B cell (primary cell): ENCODE measurements around the gene CD2. TPM values are rescaled to one million over a fixed set of nuclear protein-coding genes. Genes with fewer than 3 reads are reported as not detected.

ENCODE experiments used
- ATAC-seq: fragments of 200-7000 bp; cut with Tn5 transposase; one replicate; pipeline ENCODE4 v1.10.0; 2021; ENCODE audit warnings: low read depth, mild to moderate bottlenecking, moderate number of reproducible peaks, moderate library complexity
- CTCF ChIA-PET: fragments of 350-600 bp; sonication (Branson Sonifier 250); formaldehyde crosslinking; loops from one replicate; lab custom pipeline; 2021; ENCODE audit warnings: antibody characterized with exemption, inconsistent platforms; lab: Charles Lee
- POLR2A ChIA-PET: fragments of 350-600 bp; sonication (Branson Sonifier 250); formaldehyde crosslinking; loops from one replicate; lab custom pipeline; 2021; ENCODE audit warnings: antibody characterized with exemption; lab: Charles Lee
- DNase-seq: peaks from one replicate; pipeline ENCODE4 v3.0.0; 2013
- H2AFZ ChIP-seq: 2 replicates; pipeline ENCODE4 v1.6.1; 2012; ENCODE audit warnings: mild to moderate bottlenecking, low read depth, low read length; ENCODE audit not compliant: insufficient read depth, poor library complexity, severe bottlenecking
- H3K27ac ChIP-seq, 2 donors: 1 replicate in 1 of 2; 2 replicates in 1 of 2; pipeline ENCODE4 v1.5.1; 2012 to 2013; ENCODE audit warnings: low read length in 2 of 2, mild to moderate bottlenecking in 2 of 2, moderate library complexity in 1 of 2
- H3K27me3 ChIP-seq, 4 experiments: fragments of 200-600 bp in 1 of 4; sonication (generic) in 1 of 4; replicated peaks in 1 of 4; 1 replicate in 2 of 4; 2 replicates in 2 of 4; pipeline versions ENCODE4 v1.6.1 to v1.7.0; 2013 to 2016; ENCODE audit warnings: low read length in 3 of 4, mild to moderate bottlenecking in 2 of 4, mixed read lengths in 1 of 4, moderate library complexity in 1 of 4; ENCODE audit not compliant: insufficient read depth in 4 of 4, control insufficient read depth in 3 of 4; ENCODE audit errors: control extremely low read depth in 1 of 4
- H3K36me3 ChIP-seq, 2 experiments: replicated peaks in 1 of 2; 1 replicate in 1 of 2; 2 replicates in 1 of 2; pipeline versions ENCODE4 v1.6.1 to v1.7.1; 2013; ENCODE audit warnings: low read length in 1 of 2; ENCODE audit not compliant: insufficient read depth in 2 of 2, control insufficient read depth in 1 of 2; ENCODE audit errors: control extremely low read depth in 1 of 2, extremely low read depth in 1 of 2
- H3K4me1 ChIP-seq, 2 donors: fragments of 200-600 bp in 1 of 2; sonication (generic) in 1 of 2; 1 replicate in 1 of 2; 2 replicates in 1 of 2; pipeline versions ENCODE4 v1.5.1 to v1.6.1; 2013 to 2017; ENCODE audit warnings: low read length in 2 of 2; ENCODE audit not compliant: control insufficient read depth in 2 of 2, insufficient read depth in 2 of 2
- H3K4me2 ChIP-seq: replicated peaks from 2 replicates; pipeline ENCODE3; 2012; ENCODE audit warnings: mild to moderate bottlenecking, low read depth, low read length; ENCODE audit not compliant: poor library complexity, severe bottlenecking
- H3K4me3 ChIP-seq, 5 experiments: fragments of 200-600 bp in 1 of 5; sonication (generic) in 1 of 5; 1 replicate in 3 of 5; 2 replicates in 2 of 5; pipeline versions ENCODE4 v1.5.1 to v1.7.0; 2011 to 2016; ENCODE audit warnings: low read length in 4 of 5, mild to moderate bottlenecking in 4 of 5, low read depth in 2 of 5, control low read depth in 1 of 5, moderate library complexity in 1 of 5; ENCODE audit not compliant: insufficient read depth in 1 of 5; ENCODE audit errors: control extremely low read depth in 1 of 5, extremely low read depth in 1 of 5
- H3K79me2 ChIP-seq: fragments of 200-600 bp; sonication (generic); one replicate; pipeline ENCODE4 v1.6.0; 2016; ENCODE audit warnings: low read length; ENCODE audit not compliant: control insufficient read depth, insufficient read depth
- H3K9ac ChIP-seq: fragments of 200-600 bp; sonication (generic); 2 replicates; pipeline ENCODE4 v1.6.1; 2017; ENCODE audit warnings: mild to moderate bottlenecking, low read length, moderate library complexity
- H3K9me3 ChIP-seq, 3 donors: one replicate each; pipeline versions ENCODE4 v1.6.1 to v1.7.1; 2013; ENCODE audit warnings: low read length in 2 of 3; ENCODE audit not compliant: control insufficient read depth in 2 of 3, insufficient read depth in 1 of 3; ENCODE audit errors: control extremely low read depth in 1 of 3
- H4K20me1 ChIP-seq: 2 replicates; pipeline ENCODE4 v1.6.0; 2012; ENCODE audit warnings: mild to moderate bottlenecking, low read length; ENCODE audit not compliant: insufficient read depth, control insufficient read depth, poor library complexity, severe bottlenecking
- H3K27ac Mint-ChIP-seq: one replicate; pipeline ENCODE4 v1.8.0; 2021; ENCODE audit warnings: mixed read lengths
- H3K27me3 Mint-ChIP-seq: one replicate; pipeline ENCODE4 v1.8.0; 2021; ENCODE audit warnings: mixed read lengths
- H3K4me1 Mint-ChIP-seq: one replicate; pipeline ENCODE4 v1.8.0; 2021; ENCODE audit warnings: mixed read lengths
- H3K4me3 Mint-ChIP-seq: one replicate; pipeline ENCODE4 v1.8.0; 2021; ENCODE audit warnings: mixed read lengths
- H3K9me3 Mint-ChIP-seq: one replicate; pipeline ENCODE4 v1.8.0; 2022; ENCODE audit warnings: mixed read lengths; ENCODE audit not compliant: insufficient read depth
- CTCF ChIP-seq: fragments of 200-600 bp; IDR thresholded peaks from one replicate; pipeline ENCODE4 v1.8.0; 2022; ENCODE audit warnings: antibody characterized with exemption, mild to moderate bottlenecking
- EZH2 ChIP-seq: IDR thresholded peaks from 2 replicates; pipeline ENCODE4 v1.6.1; 2012; ENCODE audit warnings: borderline replicate concordance, low read depth, mild to moderate bottlenecking, moderate library complexity, low read length; ENCODE audit not compliant: insufficient read depth, poor library complexity, severe bottlenecking
- WGBS: methylation state at CpG from one replicate; pipeline ENCODE4 v1.1.5; 2013; ENCODE audit warnings: missing lambda C conversion rate; ENCODE audit not compliant: insufficient coverage; 5-methylcytosine and 5-hydroxymethylcytosine counted together
- intact Hi-C: fragments of 100-400 bp; cut with micrococcal nuclease; formaldehyde crosslinking; loops from one replicate; pipeline ENCODE4 v1.10.0; 2022
- polyA plus RNA-seq: library from polyadenylated mRNA; depleted of rRNA; stranded (reverse); fragments of >200 nt; gene quantifications from 2 replicates; pipeline ENCODE4 v1.2.3, GENCODE V29; 2012
- total RNA-seq, 2 donors: library from RNA; stranded (reverse); fragments of 120-200 nt in 1 of 2; gene quantifications; 1 replicate in 1 of 2; 2 replicates in 1 of 2; pipeline versions ENCODE4 v1.2.3 to v1.2.4, GENCODE V29; 2013 to 2022

The CD2 gene
- total and polyA plus RNA-seq, 2 donors (not counting 1 experiment from before 2014, with no cell fraction given) = 0.52 to 0.74 TPM

GRCh38 chr1:116814926-116815723 lies 60.9 kb downstream of the CD2 start:
- H3K27ac ChIP-seq = no peak overlapping the region
- no peak overlapping the region for H2AFZ ChIP-seq
- ChIA-PET POLR2A (no interaction called here), CTCF (interaction anchor here (4.1 kb wide), 1 partner anchor 77 kb away, joined by 32 read pairs; no protein-coding TSS in a partner anchor)
- intact Hi-C loops = no loop called here
- peaks cover 4% of the 10 kb centered on the region for H3K9me3 Mint-ChIP-seq
- no peak overlapping the region for H3K4me3 ChIP-seq
- no peak overlapping the region for H3K9ac ChIP-seq
- H3K36me3 ChIP-seq = no peaks in the 10 kb centered on the region
- DNase-seq (no peak), ATAC-seq (no peak)
- peaks cover 2% of the 10 kb centered on the region for H3K4me1 Mint-ChIP-seq
- H3K9me3 ChIP-seq = peaks cover 0 to 3% (median 2%) of the 10 kb centered on the region in 3 donors
- no peaks in the 10 kb centered on the region for H3K79me2 ChIP-seq
- H4K20me1 ChIP-seq = no peaks in the 10 kb centered on the region
- H3K27me3 Mint-ChIP-seq = no peaks in the 10 kb centered on the region
- H3K27ac Mint-ChIP-seq = no peak overlapping the region
- no peak overlapping the region for H3K4me3 Mint-ChIP-seq
- H3K4me1 ChIP-seq = peaks cover 2 to 4% of the 10 kb centered on the region in 2 donors
- WGBS = 100% methylated on average over 1 of the region's 4 CpGs
- H3K27me3 ChIP-seq = no peaks in the 10 kb centered on the region
- TF ChIP-seq CTCF (no peak), EZH2 (no peak)
- H3K4me2 ChIP-seq = no peak overlapping the region

- H3K4me3 ChIP-seq = no peak overlapping the region
- H3K4me1 Mint-ChIP-seq = peaks cover 2% of the 10 kb centered on the region
- H3K27me3 Mint-ChIP-seq = no peaks in the 10 kb centered on the region
- peaks cover 0 to 3% (median 2%) of the 10 kb centered on the region in 3 donors for H3K9me3 ChIP-seq
- no peak for TF ChIP-seq EZH2
- TF ChIP-seq CTCF = peak; percentile 58
- no peaks in the 10 kb centered on the region for H3K36me3 ChIP-seq
- intact Hi-C loops = loop anchor here (1.0 kb wide), 1 partner anchor 80 kb away; no protein-coding TSS in a partner anchor
- no peak overlapping the region for H2AFZ ChIP-seq
- H3K9ac ChIP-seq = no peak overlapping the region
- DNase-seq (peak; percentile 58), ATAC-seq (peak; percentile 45)
- H4K20me1 ChIP-seq = no peaks in the 10 kb centered on the region
- H3K79me2 ChIP-seq = no peaks in the 10 kb centered on the region
- H3K4me2 ChIP-seq = no peak overlapping the region
- no peak overlapping the region for H3K27ac Mint-ChIP-seq
- no peaks in the 10 kb centered on the region for H3K27me3 ChIP-seq
- ChIA-PET POLR2A (no interaction called here), CTCF (interaction anchor here (1.1 to 4.1 kb wide), 5 partner anchors 13 to 256 kb away, joined by 3 to 32 read pairs (median 6); no protein-coding TSS in a partner anchor)
- H3K27ac ChIP-seq = no peak overlapping the region
- no peak overlapping the region for H3K4me3 Mint-ChIP-seq
- H3K4me1 ChIP-seq = peaks cover 2 to 4% of the 10 kb centered on the region in 2 donors
- peaks cover 2% of the 10 kb centered on the region for H3K9me3 Mint-ChIP-seq
- 17% methylated on average over 2 of the region's 2 CpGs for WGBS
Observed at GRCh38 chr1:116817582-116818064, 63.4 kb downstream of the CD2 start.
